GM19395 (cell line): ENCODE results near the gene ASPN.
A peak's percentile ranks its signal among the peaks of the same experiment; 100 is the strongest.
"Not testable (repeated sequence)": the region's sequence is repeated elsewhere in the genome, so short reads cannot be mapped to it uniquely, and the experiment has no call there.

Experiments
- ATAC-seq: cut with Tn5 transposase; IDR thresholded peaks from one replicate; pipeline ENCODE4 v1.9.1; 2021; ENCODE audit warnings: mild to moderate bottlenecking, moderate library complexity; ENCODE audit not compliant: unreplicated experiment

The ASPN gene

GRCh38 chr9:92423612-92424011 is 58.7 kb downstream of the ASPN start:
- no peak for ATAC-seq

GRCh38 chr9:92422611-92423338 is 59.5 kb downstream of the ASPN start:
- no peak for ATAC-seq

DNA sequence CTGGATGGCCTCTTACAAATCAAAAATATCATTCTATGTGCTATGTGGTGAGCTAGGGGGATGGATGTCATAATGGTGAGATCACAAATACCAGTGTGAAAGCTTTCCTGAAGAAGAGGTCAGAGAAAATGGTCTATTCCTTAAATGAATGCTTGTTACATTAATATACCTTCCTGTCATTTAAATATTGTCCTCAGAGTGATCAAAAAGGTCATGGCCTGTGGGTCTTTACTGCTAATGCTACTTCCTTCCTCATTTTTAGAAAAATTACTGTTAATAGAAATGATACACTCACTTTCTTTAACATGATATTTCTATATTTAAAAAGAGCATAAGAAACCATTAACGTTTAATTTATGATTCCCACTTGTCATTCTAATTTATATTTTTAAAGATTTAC is 67.7 kb downstream of the ASPN start:
- ATAC-seq: no peak

- ATAC-seq: not testable (repeated sequence)
Measured at GRCh38 chr9:92411157-92411556, 71.1 kb downstream of the ASPN start.

DNA sequence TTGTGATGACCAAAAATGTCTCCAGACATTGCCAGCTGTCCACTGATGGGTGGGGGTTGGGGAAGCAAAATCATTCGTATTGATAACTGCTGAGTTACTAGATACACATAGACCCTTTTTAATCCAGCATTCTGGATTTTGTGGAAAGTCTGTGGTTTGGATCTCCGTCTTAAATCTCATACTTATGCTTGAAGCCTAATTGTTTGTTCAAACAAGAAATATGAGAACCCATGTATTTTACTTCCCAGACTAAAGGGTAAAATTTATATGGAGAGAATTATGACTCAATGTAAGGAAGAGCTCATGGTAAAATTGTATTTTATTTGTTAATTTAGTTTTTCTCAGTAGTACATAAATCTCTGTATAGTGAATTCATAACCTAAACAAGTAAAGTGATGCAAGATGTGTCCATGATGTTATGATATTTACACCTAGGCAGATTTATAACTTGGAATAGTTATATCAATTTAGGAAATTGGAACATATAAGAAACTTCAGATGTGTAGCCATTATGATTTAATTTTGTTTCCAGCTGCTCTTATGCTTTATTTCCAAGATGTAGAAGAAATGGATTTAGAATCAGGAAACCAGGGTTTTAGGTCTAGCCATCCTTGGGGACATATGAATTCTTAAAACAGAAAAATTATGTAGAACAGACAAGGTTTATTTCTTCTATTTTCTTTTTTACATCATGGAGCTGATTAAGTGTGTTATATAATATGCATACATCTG is 73.4 kb downstream of the ASPN start:
- ATAC-seq: no peak

DNA sequence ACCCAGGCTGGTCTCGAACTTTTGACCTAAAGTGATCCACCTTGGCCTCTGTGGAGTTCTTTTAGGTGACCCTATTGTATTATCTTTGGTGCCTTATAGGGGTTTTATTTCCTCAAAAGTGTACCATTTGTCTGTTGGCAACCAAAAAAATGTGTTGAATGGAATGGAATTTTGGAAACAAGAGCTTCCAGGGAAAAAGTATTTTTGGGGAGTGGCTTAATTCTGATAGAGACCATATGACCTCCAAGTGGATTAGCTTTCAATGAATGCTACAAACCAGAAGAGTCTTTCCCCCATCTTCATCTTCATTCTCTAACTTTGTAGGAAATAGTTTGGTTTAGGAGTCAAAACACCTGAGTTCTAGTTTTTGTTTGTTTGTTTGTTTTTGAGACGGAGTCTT is 74.5 kb downstream of the ASPN start:
- no peak for ATAC-seq

GRCh38 chr9:92406477-92406876 is 75.8 kb downstream of the ASPN start:
- peak; percentile 88 for ATAC-seq
